Dermis microvascular lymphatic vessel endothelial cell (primary cell): ENCODE measurements around the gene ESCO1. TPM values are rescaled to one million over a fixed set of nuclear protein-coding genes. Genes with fewer than 3 reads are reported as not detected.
A peak's percentile ranks its signal among the peaks of the same experiment; 100 is the strongest.
"Not testable (repeated sequence)": the region's sequence is repeated elsewhere in the genome, so short reads cannot be mapped to it uniquely, and the experiment has no call there.

Experiments
- DNase-seq, 2 donors: peaks; one replicate each; pipeline versions ENCODE4 v3.0.0 to v3.0.0-alpha.2; 2010; ENCODE audit warnings: low read depth in 2 of 2
- total RNA-seq: library from RNA; depleted of rRNA; stranded (reverse); fragments of >200 nt; gene quantifications from 2 replicates; pipeline ENCODE4 v1.2.1, GENCODE V29; 2014

The ESCO1 gene
- total RNA-seq = 9.5 and 10.0 TPM in 2 replicates

GRCh38 chr18:21600526-21601410, at the start of gene ESCO1:
Gene ESCO1 (minus strand): TSS chr18:21600704. CDS start chr18:21574843, 25,861 bp downstream.
- peak; percentile 93 to 98 for DNase-seq

- DNase-seq = not testable (repeated sequence)
Observed at GRCh38 chr18:21640375-21640774, 39.9 kb upstream of the ESCO1 start.

- DNase-seq = no peak
Observed at GRCh38 chr18:21638822-21639221, 38.3 kb upstream of the ESCO1 start.

GRCh38 chr18:21636769-21637168, 36.3 kb upstream of the ESCO1 start:
- no peak for DNase-seq

GRCh38 chr18:21634588-21635199, 34.2 kb upstream of the ESCO1 start:
- DNase-seq = no peak

GRCh38 chr18:21632393-21632792, 31.9 kb upstream of the ESCO1 start:
- DNase-seq = peak in 1 of 2 donors; percentile 9

GRCh38 chr18:21629089-21629832, 28.8 kb upstream of the ESCO1 start:
- no peak for DNase-seq

- not testable (repeated sequence) for DNase-seq
Observed at GRCh38 chr18:21621640-21622039, 21.1 kb upstream of the ESCO1 start.

GRCh38 chr18:21612125-21613039, 11.9 kb upstream of the ESCO1 start, which contains the start of gene SNRPD1:
Gene SNRPD1 (plus strand): TSS chr18:21612314. CDS start chr18:21612430, 116 bp downstream.
- peak; percentile 82 to 95 for DNase-seq

- DNase-seq = not testable (repeated sequence)
Observed at GRCh38 chr18:21611401-21612124, 11.1 kb upstream of the ESCO1 start.

GRCh38 chr18:21605213-21605612, 4.7 kb upstream of the ESCO1 start:
- DNase-seq = no peak

- DNase-seq = no peak
Observed at GRCh38 chr18:21604671-21605070, 4.2 kb upstream of the ESCO1 start.

- no peak for DNase-seq
Observed at GRCh38 chr18:21602299-21602587, 1.7 kb upstream of the ESCO1 start.

- DNase-seq = peak; percentile 30 to 58
Observed at GRCh38 chr18:21599585-21600525, 649 bp downstream of the ESCO1 start.

- no peak for DNase-seq
Observed at GRCh38 chr18:21598726-21599584, 1.5 kb downstream of the ESCO1 start.

GRCh38 chr18:21597620-21598019, 2.9 kb downstream of the ESCO1 start:
- DNase-seq = no peak

GRCh38 chr18:21593540-21594257, 6.8 kb downstream of the ESCO1 start:
- DNase-seq = no peak

- not testable (repeated sequence) for DNase-seq
Observed at GRCh38 chr18:21592361-21592760, 8.1 kb downstream of the ESCO1 start.
